22Rv1 (cell line): ENCODE data around the gene C20orf202.

Source experiments
- H3K27ac ChIP-seq: fragments of 450-650 bp; 2 replicates; pipeline ENCODE4 v1.5.1; 2017
- CTCF ChIP-seq: fragments of 450-650 bp; IDR thresholded peaks from 2 replicates; pipeline ENCODE4 v1.5.1; 2017; ENCODE audit warnings: mild to moderate bottlenecking
- ZFX ChIP-seq: fragments of 450-650 bp; IDR thresholded peaks from 2 replicates; pipeline ENCODE4 v1.6.1; 2017; ENCODE audit warnings: antibody characterized with exemption, borderline replicate concordance

The C20orf202 gene

DNA sequence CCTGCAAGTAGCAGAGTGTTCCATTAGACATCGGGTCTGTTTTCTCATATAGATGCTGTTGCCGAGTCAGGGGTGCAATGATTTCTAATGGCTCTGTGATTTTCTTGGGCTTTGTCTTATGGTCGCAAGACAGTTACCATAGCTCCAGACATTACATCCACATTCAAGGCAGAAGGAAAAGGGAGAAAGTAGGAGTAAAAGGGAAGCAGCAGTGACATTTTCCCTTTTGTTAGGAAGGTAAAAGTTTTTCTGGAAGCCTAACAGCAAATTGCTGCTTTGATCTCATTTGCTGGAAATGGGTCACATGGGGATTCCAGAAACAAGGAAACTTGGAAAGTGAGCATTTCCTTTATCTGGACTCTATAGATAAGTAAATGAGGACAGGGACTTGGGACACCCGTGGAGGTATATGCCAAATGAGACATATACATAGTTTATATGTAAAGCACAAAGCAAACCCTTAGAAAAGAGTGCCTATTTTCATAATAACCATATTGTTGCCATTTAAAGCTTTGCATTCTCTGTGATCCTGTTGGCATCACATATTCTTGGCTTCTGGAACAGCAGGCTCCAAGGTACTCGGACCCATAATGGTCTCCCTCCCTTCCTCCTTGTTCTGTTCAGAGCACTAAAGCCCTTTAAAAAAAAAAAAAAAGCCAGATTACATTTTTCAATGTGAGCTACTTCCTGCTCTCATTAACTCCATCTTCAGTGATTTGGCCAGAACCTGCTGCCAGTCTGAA, at the start of gene C20orf202:
Gene C20orf202, plus strand, starts transcription at position 693 of the 743 bp plus-strand sequence. CDS start 132 bp downstream, outside the sequence.
- no peak within 1 kb of the TSS for H3K27ac ChIP-seq
- TF ChIP-seq ZFX = no peak
- TF ChIP-seq CTCF = no peak

GRCh38 chr20:1154226-1154625, 49.0 kb upstream of the C20orf202 start:
- no peak overlapping the region for H3K27ac ChIP-seq
- no peak for TF ChIP-seq ZFX
- TF ChIP-seq CTCF = no peak

DNA sequence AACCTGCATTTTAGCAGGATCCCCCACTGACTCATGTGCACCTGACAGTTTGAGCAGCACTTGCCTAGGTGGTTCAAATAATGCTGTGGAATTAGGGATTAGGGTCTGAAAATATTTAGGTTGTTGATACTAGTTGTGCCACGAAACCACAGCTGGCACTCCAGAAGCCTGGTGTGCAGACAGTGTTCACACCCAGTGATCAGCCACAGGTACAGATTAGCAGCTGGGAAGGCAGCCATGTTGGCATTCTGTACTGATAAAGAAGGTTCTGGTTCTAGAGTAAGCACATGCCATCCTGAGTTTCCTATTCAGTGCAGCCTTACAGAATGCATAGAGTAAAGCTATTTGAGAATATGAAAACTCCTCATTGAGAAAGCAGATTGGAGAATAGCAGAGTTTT, 48.6 kb upstream of the C20orf202 start:
- no peak overlapping the region for H3K27ac ChIP-seq
- TF ChIP-seq ZFX (no peak), CTCF (no peak)

DNA sequence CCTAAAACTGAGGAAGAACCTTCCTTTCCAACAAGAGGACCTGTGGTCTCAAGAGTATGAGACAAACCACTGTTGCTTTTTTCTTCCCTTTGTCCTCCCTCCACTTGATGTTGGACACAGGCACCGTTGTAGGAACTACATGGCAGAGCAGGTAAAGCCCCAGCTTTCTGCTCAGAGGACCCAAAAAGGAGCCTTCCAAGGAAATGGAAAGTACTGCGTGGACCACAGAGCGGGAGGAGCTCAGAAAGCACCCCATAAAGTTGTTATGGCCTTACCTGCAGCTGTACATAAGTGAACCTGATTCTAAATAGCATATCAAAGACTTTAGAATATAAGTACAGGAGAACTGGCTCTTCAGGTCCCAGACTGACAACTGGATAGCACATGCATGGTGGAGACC, 47.9 kb upstream of the C20orf202 start:
- H3K27ac ChIP-seq = no peak overlapping the region
- no peak for TF ChIP-seq ZFX
- TF ChIP-seq CTCF = no peak

DNA sequence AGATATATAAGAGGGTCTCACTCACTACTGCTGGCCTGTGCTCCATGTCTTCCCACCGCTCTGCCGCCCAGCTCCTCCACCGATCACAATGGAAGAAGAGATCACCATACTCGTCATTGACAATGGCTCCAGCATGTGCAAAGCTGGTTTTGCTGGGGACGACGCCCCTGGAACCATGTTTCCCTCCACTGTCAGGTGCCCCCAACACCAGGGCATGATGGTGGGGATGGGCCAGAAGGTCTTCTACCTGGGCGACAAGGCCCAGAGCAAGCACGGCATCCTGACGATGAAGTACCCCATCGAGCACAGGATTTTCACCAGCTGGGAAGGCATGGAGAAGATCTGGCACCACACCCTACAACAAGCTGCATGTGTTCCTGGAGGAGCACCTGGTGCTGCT, 42.8 kb upstream of the C20orf202 start:
- TF ChIP-seq ZFX = no peak
- TF ChIP-seq CTCF = no peak
- H3K27ac ChIP-seq = no peak overlapping the region

GRCh38 chr20:1160991-1161390, 42.3 kb upstream of the C20orf202 start:
- no peak for TF ChIP-seq ZFX
- no peak overlapping the region for H3K27ac ChIP-seq

DNA sequence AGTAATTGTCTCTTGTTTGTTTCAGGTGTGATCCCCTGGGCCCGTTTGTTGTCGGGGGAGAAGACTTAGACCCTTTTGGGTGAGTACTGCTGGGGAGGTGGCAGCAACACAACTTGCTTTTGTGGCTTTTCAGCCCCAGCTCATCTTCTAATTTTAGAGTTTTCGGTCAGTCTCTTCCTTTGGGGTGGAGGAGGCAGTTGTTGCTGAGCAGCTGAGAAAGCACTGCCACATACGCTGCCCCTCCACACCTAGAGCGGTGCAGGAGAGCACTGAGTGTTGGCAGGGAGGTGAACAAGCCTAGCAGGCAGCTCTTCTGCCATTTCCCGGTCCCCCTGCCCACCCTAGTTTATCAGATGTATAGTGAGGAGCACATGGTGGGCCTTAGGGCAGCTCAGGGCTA, 40.1 kb upstream of the C20orf202 start:
- TF ChIP-seq CTCF (no peak), ZFX (no peak)
- H3K27ac ChIP-seq = no peak overlapping the region

DNA sequence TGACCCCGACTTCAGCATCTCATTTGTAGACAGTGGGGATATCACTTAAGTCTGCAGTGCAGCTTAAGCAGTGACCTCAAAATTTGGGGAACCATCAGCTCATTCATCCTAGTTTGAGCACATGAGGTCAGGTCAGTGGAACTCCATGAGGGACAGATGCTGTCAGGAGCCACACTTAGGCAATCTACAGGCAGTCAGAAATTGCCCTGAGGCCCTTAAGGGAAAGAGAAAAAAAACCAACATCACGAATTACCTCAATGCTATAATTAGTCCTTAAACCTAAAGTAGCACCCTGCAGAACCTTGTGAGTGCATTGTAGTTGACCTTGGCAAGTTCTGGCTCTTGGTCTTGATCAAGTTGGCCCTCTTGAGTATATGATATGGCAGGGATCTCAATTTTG, 39.6 kb upstream of the C20orf202 start:
- H3K27ac ChIP-seq = no peak overlapping the region
- TF ChIP-seq CTCF (no peak), ZFX (no peak)
